HL-60 (cell line): ENCODE results near the gene ELMO1.

Source experiments
- DNase-seq, 2 experiments: peaks; one replicate each; pipeline ENCODE4 v3.0.0-alpha.2; 2010 to 2020; ENCODE audit warnings: low read depth in 1 of 2, low spot score in 1 of 2
- H3K27ac ChIP-seq: fragments of 250-450 bp; sonication (Bioruptor Pico); replicated peaks from 2 replicates; pipeline ENCODE4 v1.5.1; 2020; ENCODE audit warnings: mild to moderate bottlenecking, moderate library complexity
- H3K27me3 ChIP-seq: fragments of 250-450 bp; sonication (Bioruptor Pico); 2 replicates; pipeline ENCODE4 v1.5.1; 2021; ENCODE audit warnings: mild to moderate bottlenecking, moderate library complexity; ENCODE audit not compliant: insufficient read depth, poor library complexity, severe bottlenecking
- H3K4me3 ChIP-seq: replicated peaks from 2 replicates; pipeline ENCODE4 v1.5.1; 2011; ENCODE audit warnings: mild to moderate bottlenecking, control low read depth, low read length; ENCODE audit not compliant: insufficient read depth
- CTCF ChIP-seq: IDR thresholded peaks from one replicate; pipeline ENCODE4 v1.5.1; 2011; ENCODE audit warnings: low read length, control low read depth, inconsistent platforms; ENCODE audit not compliant: insufficient read depth
- GABPA ChIP-seq: IDR thresholded peaks from 2 replicates; pipeline ENCODE4 v1.6.1; 2012; ENCODE audit warnings: low read depth
- POLR2AphosphoS5 ChIP-seq: IDR thresholded peaks from 2 replicates; pipeline ENCODE4 v1.6.1; 2012; ENCODE audit warnings: low read depth
- REST ChIP-seq: IDR thresholded peaks from 2 replicates; pipeline ENCODE4 v1.6.1; 2012; ENCODE audit warnings: low read depth; ENCODE audit not compliant: insufficient replicate concordance
- SPI1 ChIP-seq: IDR thresholded peaks from 2 replicates; pipeline ENCODE4 v1.6.1; 2012; ENCODE audit warnings: low read depth, mild to moderate bottlenecking, borderline replicate concordance

Gene ELMO1

DNA sequence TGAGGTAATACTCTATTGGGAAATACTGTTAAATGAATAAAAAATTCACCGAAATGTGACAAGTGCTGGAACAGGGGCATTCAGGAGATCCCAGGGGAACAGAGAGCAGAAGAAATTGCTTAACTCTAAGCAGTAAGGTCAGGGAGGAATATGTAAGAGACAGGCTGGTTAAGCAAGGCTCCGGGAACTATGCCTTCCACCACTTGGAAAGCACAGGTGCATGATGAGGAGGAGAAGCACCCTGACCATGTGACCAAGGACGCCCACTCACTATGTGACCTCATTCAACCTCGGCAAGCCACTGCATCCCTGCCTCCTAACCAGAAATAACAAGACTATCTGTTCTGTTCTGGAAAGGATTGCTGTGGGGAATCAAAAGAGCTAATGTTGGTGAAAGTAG lies 218.4 kb downstream of the ELMO1 start:
- Histone ChIP-seq H3K27ac (no peak overlapping the region), H3K27me3 (no peaks in the 10 kb centered on the region), H3K4me3 (no peak overlapping the region)
- no peak for DNase-seq
- TF ChIP-seq GABPA (no peak), SPI1 (no peak), REST (no peak), CTCF (no peak), POLR2AphosphoS5 (no peak)

GRCh38 chr7:37229381-37229780 lies 219.3 kb downstream of the ELMO1 start:
- Histone ChIP-seq H3K4me3 (no peak overlapping the region), H3K27ac (no peak overlapping the region), H3K27me3 (no peaks in the 10 kb centered on the region)
- DNase-seq: no peak
- no peak for TF ChIP-seq GABPA
- no peak for TF ChIP-seq REST
- TF ChIP-seq POLR2AphosphoS5: no peak
- TF ChIP-seq SPI1: no peak
- TF ChIP-seq CTCF: no peak

DNA sequence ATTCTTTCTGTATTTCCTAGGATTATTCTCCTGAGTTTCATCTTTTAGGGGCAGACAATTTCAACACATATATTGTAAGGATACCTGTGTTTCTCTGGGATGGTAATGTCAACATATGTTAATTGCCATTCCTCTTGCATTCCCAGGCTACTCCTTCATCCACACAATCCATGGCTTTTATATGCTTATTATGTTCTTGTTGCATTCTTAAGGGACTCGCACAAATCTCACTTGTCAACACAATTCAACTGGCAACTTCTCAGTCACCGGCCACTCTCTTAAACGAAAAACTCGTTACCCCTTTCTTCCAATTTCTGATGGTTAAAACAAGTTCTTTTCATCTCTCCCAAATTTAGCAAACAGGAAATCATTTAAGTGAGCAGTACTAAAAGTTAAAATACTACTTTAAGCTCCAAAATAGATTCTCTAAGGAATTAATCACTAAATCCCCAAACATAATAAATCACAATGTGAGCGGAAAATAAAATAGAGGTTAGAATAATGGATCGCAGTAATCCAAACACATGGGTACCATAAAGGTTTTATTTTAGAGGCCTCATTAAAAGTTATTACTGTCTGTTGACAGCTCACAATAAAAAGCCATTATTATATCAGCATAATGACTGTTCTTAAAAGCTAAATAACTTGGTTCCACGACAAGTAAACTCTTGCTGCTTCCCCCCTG lies 223.2 kb downstream of the ELMO1 start:
- H3K4me3 ChIP-seq: no peak overlapping the region
- TF ChIP-seq SPI1 (no peak), GABPA (no peak), POLR2AphosphoS5 (no peak), CTCF (no peak), REST (no peak)
- H3K27me3 ChIP-seq: no peaks in the 10 kb centered on the region
- no peak overlapping the region for H3K27ac ChIP-seq
- DNase-seq: no peak
